SW480 (cell line): ENCODE measurements around the gene C14orf39.
"Not testable (repeated sequence)": the region's sequence is repeated elsewhere in the genome, so short reads cannot be mapped to it uniquely, and the experiment has no call there.

Experiments used
- DNase-seq: peaks from one replicate; pipeline ENCODE4 v3.0.0-alpha.2; 2016; ENCODE audit warnings: low spot score

C14orf39 gene

GRCh38 chr14:60488175-60488574 is 2.3 kb upstream of the C14orf39 start:
- peak; percentile 12 for DNase-seq

- DNase-seq, result peak; percentile 76
Measured at GRCh38 chr14:60487211-60487610, 1.3 kb upstream of the C14orf39 start.

- DNase-seq, result no peak
Measured at GRCh38 chr14:60485057-60485597, 736 bp downstream of the C14orf39 start.

- DNase-seq, result peak; percentile 68
Measured at GRCh38 chr14:60482743-60483142, 3.1 kb downstream of the C14orf39 start.

- DNase-seq, result not testable (repeated sequence)
Measured at GRCh38 chr14:60480248-60480647, 5.6 kb downstream of the C14orf39 start.

DNA sequence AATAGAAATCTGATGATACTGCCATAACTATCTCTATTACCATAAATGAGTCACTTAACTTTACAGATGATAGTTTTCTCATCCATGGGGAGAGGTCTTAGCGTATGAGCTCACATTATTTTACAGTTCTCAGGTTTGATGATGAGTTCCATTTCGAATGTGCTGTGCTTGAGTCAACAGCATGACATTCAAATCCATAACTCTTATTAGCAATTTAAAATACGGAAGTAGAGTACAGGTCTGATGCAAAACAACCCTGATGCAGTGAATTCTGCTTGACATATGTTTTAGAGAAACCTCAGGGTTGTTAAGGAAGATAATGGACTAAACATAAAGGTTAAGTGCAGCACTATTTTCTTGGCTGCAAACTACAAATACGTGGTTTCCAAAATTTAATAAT is 30.0 kb downstream of the C14orf39 start:
- no peak for DNase-seq

DNA sequence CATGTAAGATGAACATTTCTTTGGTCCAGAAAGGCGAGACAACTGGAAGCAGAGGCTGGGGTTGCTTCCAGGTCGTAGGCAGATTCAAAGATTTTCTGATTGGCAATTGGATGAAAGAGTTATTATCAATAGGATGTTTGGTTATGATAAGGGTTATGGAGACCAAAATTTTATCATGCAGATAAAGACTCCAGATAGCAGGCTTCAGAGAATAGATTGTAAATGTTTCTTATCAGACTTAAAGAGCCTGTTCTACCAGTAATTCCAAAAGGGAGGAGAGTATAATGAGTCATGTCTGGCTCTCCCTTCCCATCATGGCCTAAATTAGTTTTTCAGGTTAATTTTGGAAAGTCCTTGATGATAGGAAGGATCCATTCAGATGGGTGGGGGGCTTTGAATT is 55.6 kb downstream of the C14orf39 start:
- no peak for DNase-seq

DNA sequence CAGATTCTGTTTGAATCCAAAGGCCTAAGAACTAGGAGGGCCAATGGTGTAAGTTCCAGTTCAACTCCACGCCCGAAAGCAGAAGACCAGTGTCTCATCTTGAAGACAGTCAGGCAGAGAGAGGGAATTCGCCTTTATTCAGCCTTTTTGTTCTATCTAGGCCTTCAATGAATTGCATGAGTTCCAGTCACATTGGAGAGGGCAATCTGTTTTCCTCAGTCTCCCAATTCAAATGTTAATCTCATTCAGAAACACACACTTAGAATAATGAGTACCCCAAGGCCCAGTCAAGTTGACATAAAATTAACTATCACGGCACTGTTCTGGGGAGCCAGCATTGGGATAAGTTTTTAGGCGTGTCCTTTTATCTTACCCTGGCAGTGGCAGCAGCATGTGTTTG is 65.8 kb downstream of the C14orf39 start:
- no peak for DNase-seq

DNA sequence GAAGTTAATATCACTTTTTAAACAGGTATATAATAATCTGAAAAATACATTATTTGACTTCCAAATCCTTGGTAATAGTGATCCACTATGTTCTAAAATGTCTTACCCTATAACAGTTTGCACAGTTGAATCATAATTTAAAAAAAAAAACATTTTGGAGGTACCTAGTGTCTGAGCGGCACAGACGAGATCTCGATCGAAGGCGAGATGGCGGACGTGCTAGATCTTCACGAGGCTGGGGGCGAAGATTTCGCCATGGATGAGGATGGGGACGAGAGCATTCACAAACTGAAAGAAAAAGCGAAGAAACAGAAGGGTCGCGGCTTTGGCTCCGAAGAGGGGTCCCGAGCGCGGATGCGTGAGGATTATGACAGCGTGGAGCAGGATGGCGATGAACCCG is 88.3 kb downstream of the C14orf39 start:
- not testable (repeated sequence) for DNase-seq

GRCh38 chr14:60396718-60397343 is 89.0 kb downstream of the C14orf39 start:
- no peak for DNase-seq
